GM12878 (cell line): ENCODE results near the gene KBTBD13. TPM values are rescaled to one million over a fixed set of nuclear protein-coding genes. Genes with fewer than 3 reads are reported as not detected.

Experiments used
- ATAC-seq: fragments of 200-7000 bp; cut with Tn5 transposase; 3 replicates; pipeline ENCODE4 v1.9.1; 2020; ENCODE audit warnings: mild to moderate bottlenecking, moderate library complexity
- BruUV-seq: library from RNA; stranded (reverse); fragments of 400-500 nt; replicated peaks from 2 replicates; lab custom pipeline; 2021; lab: Mats Ljungman, UMichigan
- CTCF ChIA-PET: fragments of 300-600 bp; sonication (Branson Sonifier 250); formaldehyde crosslinking; extraction: SDS; loops from one replicate; lab custom pipeline; 2021; ENCODE audit warnings: inconsistent platforms; lab: Yijun Ruan, JAX
- POLR2A ChIA-PET: fragments of 350-600 bp; formaldehyde crosslinking; extraction: SDS; loops from one replicate; lab custom pipeline; 2021; ENCODE audit warnings: inconsistent platforms; lab: Charles Lee
- RAD21 ChIA-PET: fragments of 300-600 bp; sonication (Branson Sonifier 250); formaldehyde crosslinking; loops from one replicate; lab custom pipeline; 2023; ENCODE audit warnings: antibody characterized with exemption; ENCODE audit not compliant: unreplicated experiment; lab: Charles Lee
- SMC1A ChIA-PET: fragments of 300-600 bp; sonication (Branson Sonifier 250); formaldehyde crosslinking; loops from one replicate; lab custom pipeline; 2023; ENCODE audit not compliant: unreplicated experiment, uncharacterized antibody; lab: Charles Lee
- DNase-seq: peaks from one replicate; pipeline ENCODE4 v3.0.0-alpha.2; 2011; ENCODE audit warnings: low read depth, low spot score
- FAIRE-seq: peaks from 3 replicates; lab custom pipeline; 2011; peaks lifted over from hg19 to GRCh38; lab: Jason Lieb, UNC
- H2AFZ ChIP-seq: 2 replicates; pipeline ENCODE4 v1.6.0; 2011; ENCODE audit warnings: low read depth, low read length, control low read depth; ENCODE audit not compliant: control insufficient read depth
- H3K27ac ChIP-seq: 2 replicates; pipeline ENCODE4 v1.5.1; 2011; ENCODE audit warnings: control low read depth; ENCODE audit not compliant: control insufficient read depth, insufficient read depth
- H3K27me3 ChIP-seq, 2 experiments: replicated peaks in 1 of 2; 2 replicates each; pipeline versions ENCODE4 v1.6.0 to v1.6.1; 2011; ENCODE audit warnings: low read length in 1 of 2; ENCODE audit not compliant: control insufficient read depth in 2 of 2, insufficient read depth in 2 of 2
- H3K36me3 ChIP-seq, 2 experiments: 2 replicates each; pipeline ENCODE4 v1.5.1; 2011; ENCODE audit warnings: low read length in 1 of 2; ENCODE audit not compliant: control insufficient read depth in 2 of 2, insufficient read depth in 2 of 2
- H3K4me1 ChIP-seq: 2 replicates; pipeline ENCODE4 v1.6.1; 2011; ENCODE audit warnings: mild to moderate bottlenecking, low read length, moderate library complexity, mixed read lengths; ENCODE audit not compliant: control insufficient read depth, insufficient read depth
- H3K4me2 ChIP-seq: 2 replicates; pipeline ENCODE4 v1.6.0; 2011; ENCODE audit warnings: control low read depth; ENCODE audit not compliant: control insufficient read depth, insufficient read depth
- H3K4me3 ChIP-seq: fragments of 200-600 bp; sonication (generic); 2 replicates; pipeline ENCODE4 v1.5.1; 2016
- H3K79me2 ChIP-seq: 2 replicates; pipeline ENCODE4 v1.6.0; 2011; ENCODE audit warnings: low read length; ENCODE audit not compliant: control insufficient read depth, insufficient read depth
- H3K9ac ChIP-seq: 2 replicates; pipeline ENCODE4 v1.8.0; 2011; ENCODE audit warnings: low read length, control low read depth, mixed read lengths; ENCODE audit not compliant: control insufficient read depth, insufficient read depth
- H3K9me3 ChIP-seq: replicated peaks from 3 replicates; pipeline ENCODE4 v1.5.1; 2011; ENCODE audit warnings: mild to moderate bottlenecking, low read length; ENCODE audit not compliant: control insufficient read depth, insufficient read depth
- H4K20me1 ChIP-seq: 2 replicates; pipeline ENCODE4 v1.6.0; 2011; ENCODE audit not compliant: control insufficient read depth, insufficient read depth
- BCL11A ChIP-seq: IDR thresholded peaks from 2 replicates; pipeline ENCODE4 v1.6.1; 2011; ENCODE audit warnings: low read depth, low read length
- BHLHE40 ChIP-seq, 2 experiments: fragments of 450-650 bp in 1 of 2; IDR thresholded peaks; 2 replicates each; pipeline ENCODE4 v1.6.1; 2011 to 2017; ENCODE audit warnings: low read depth in 2 of 2, borderline replicate concordance in 1 of 2, improper control_type of control experiment in 1 of 2, low read length in 1 of 2, mild to moderate bottlenecking in 1 of 2
- IRF3 ChIP-seq: fragments of 450-650 bp; IDR thresholded peaks from 2 replicates; pipeline ENCODE4 v1.6.1; 2014; ENCODE audit warnings: mild to moderate bottlenecking
- KLF5 ChIP-seq: fragments of 450-650 bp; IDR thresholded peaks from 2 replicates; pipeline ENCODE4 v1.6.1; 2014; ENCODE audit warnings: mild to moderate bottlenecking; ENCODE audit not compliant: partially characterized antibody
- MEF2B ChIP-seq: fragments of 450-650 bp; IDR thresholded peaks from 2 replicates; pipeline ENCODE4 v1.6.1; 2018; ENCODE audit warnings: mild to moderate bottlenecking, moderate library complexity; ENCODE audit not compliant: partially characterized antibody, poor library complexity, severe bottlenecking
- NFYB ChIP-seq: IDR thresholded peaks from 2 replicates; pipeline ENCODE4 v1.6.1; 2011; ENCODE audit warnings: low read depth, mild to moderate bottlenecking, low read length, improper control_type of control experiment, moderate library complexity; ENCODE audit not compliant: insufficient read depth
- PBX3 ChIP-seq: IDR thresholded peaks from 2 replicates; pipeline ENCODE4 v1.6.1; 2011; ENCODE audit warnings: mild to moderate bottlenecking, low read depth, low read length, moderate library complexity; ENCODE audit not compliant: insufficient replicate concordance
- POLR2AphosphoS2 ChIP-seq: IDR thresholded peaks from 2 replicates; pipeline ENCODE4 v1.6.1; 2011; ENCODE audit warnings: low read depth, mild to moderate bottlenecking, low read length, improper control_type of control experiment, moderate library complexity
- RAD51 ChIP-seq: fragments of 450-650 bp; IDR thresholded peaks from 2 replicates; pipeline ENCODE4 v1.6.1; 2016; ENCODE audit warnings: moderate library complexity, mild to moderate bottlenecking, inconsistent platforms
- RUNX3 ChIP-seq: IDR thresholded peaks from 2 replicates; pipeline ENCODE4 v1.6.1; 2012; ENCODE audit warnings: low read length, inconsistent platforms
- SREBF2 ChIP-seq: IDR thresholded peaks from 2 replicates; pipeline ENCODE4 v1.6.1; 2012; ENCODE audit warnings: mild to moderate bottlenecking, low read length
- TCF12 ChIP-seq: IDR thresholded peaks from 2 replicates; pipeline ENCODE4 v1.6.1; 2011; ENCODE audit warnings: low read depth, mild to moderate bottlenecking, low read length
- WGBS: methylation state at CpG from one replicate; pipeline ENCODE4 v1.1.6; 2016; ENCODE audit warnings: low lambda C conversion rate; ENCODE audit not compliant: insufficient replicate concordance, insufficient coverage; ENCODE audit errors: missing lambda C conversion rate; 5-methylcytosine and 5-hydroxymethylcytosine counted together
- in situ Hi-C: fragments of 300-500 bp; cut with MboI; formaldehyde crosslinking; loops from 9 replicates; pipeline ENCODE4 v1.14.3; 2018; ENCODE audit warnings: mixed read lengths
- intact Hi-C: fragments of 100-400 bp; cut with micrococcal nuclease; formaldehyde crosslinking; loops from one replicate; pipeline ENCODE4 v1.14.2; 2022; ENCODE audit not compliant: unreplicated experiment
- polyA plus RNA-seq, 11 experiments: library from polyadenylated mRNA; depleted of rRNA in 4 of 11; unstranded in 6 of 11; stranded (reverse) in 5 of 11; fragments of >200 nt; fragmentation: Nextera tagmentation in 4 of 11; fragmentation: Illumina TruSeq in 1 of 11; extraction: Ambion mirVana in 4 of 11; extraction: Trizol in 1 of 11; gene quantifications; 1 replicate in 1 of 11; 2 replicates in 10 of 11; pipeline versions ENCODE4 v1.2.1 to v1.2.3, GENCODE V29; 2011 to 2016; ENCODE audit warnings: inconsistent platforms in 2 of 11, missing spikeins in 2 of 11, low read depth in 1 of 11
- total RNA-seq, 4 experiments: library from RNA; depleted of rRNA in 3 of 4; stranded (reverse); fragments of >200 nt in 3 of 4; fragmentation: Illumina TruSeq in 1 of 4; extraction: Trizol in 1 of 4; gene quantifications; 2 replicates each; pipeline versions ENCODE4 v1.2.1 to v1.2.3, GENCODE V29; 2013 to 2021

The KBTBD13 gene
- total and polyA plus RNA-seq, 10 of the 15 experiments (the other 5 are each of a cell fraction or from before 2014, with no cell fraction given): 0.06 TPM; not detected in 9

GRCh38 chr15:65048241-65048640 is 28.3 kb upstream of the KBTBD13 start:
- Histone ChIP-seq H3K36me3 (no peaks in the 10 kb centered on the region), H2AFZ (no peak overlapping the region), H3K27me3 (no peaks in the 10 kb centered on the region), H3K79me2 (no peaks in the 10 kb centered on the region), H3K27ac (no peak overlapping the region), H4K20me1 (no peaks in the 10 kb centered on the region), H3K4me2 (no peak overlapping the region), H3K4me1 (peaks cover 8% of the 10 kb centered on the region), H3K9ac (no peak overlapping the region), H3K9me3 (no peaks in the 10 kb centered on the region), H3K4me3 (no peak overlapping the region)
- intact Hi-C loops (no loop called here), in situ Hi-C loops (loop anchor here (5.0 kb wide), 1 partner anchor 249 kb away; the partner anchor contains the start of gene RNU5A-1)
- WGBS: 50% methylated on average over 2 of the region's 2 CpGs
- SMC1A ChIA-PET: interaction anchor here (0.7 to 1.4 kb wide), 2 partner anchors 14 kb away, joined by 3 to 6 read pairs; no protein-coding TSS in a partner anchor
- CTCF ChIA-PET: interaction anchor here (0.6 to 1.1 kb wide), 3 partner anchors 8 to 67 kb away, joined by 3 to 5 read pairs (median 4); partner anchors contain the start of gene UBAP1L
- RAD21 ChIA-PET: no interaction called here
- ATAC-seq (no peak), FAIRE-seq (no peak)
- no TSS peak for BruUV-seq
- POLR2A ChIA-PET: interaction anchor here (0.5 to 0.6 kb wide), 3 partner anchors 59 to 203 kb away, joined by 5 to 8 read pairs (median 5); no protein-coding TSS in a partner anchor
- TF ChIP-seq BHLHE40 (IDR thresholded peaks at IDR 0.05; ENCODE audit: borderline replicate concordance in 1 of 2, low read depth in 2 of 2, low read length in 1 of 2): no peak
- TF ChIP-seq, all 136 proteins: peak for 0
- DNase-seq: no peak

- Histone ChIP-seq H3K36me3 (no peaks in the 10 kb centered on the region), H3K4me1 (peaks cover 8% of the 10 kb centered on the region), H3K4me3 (peak overlapping the region; percentile 53; the same call in 1 of the 2 replicates), H2AFZ (no peak overlapping the region; the same call in 1 of the 2 replicates), H4K20me1 (no peaks in the 10 kb centered on the region), H3K27me3 (no peaks in the 10 kb centered on the region), H3K79me2 (no peaks in the 10 kb centered on the region), H3K9me3 (no peaks in the 10 kb centered on the region), H3K9ac (no peak overlapping the region), H3K27ac (no peak overlapping the region), H3K4me2 (peak overlapping the region; percentile 97)
- FAIRE-seq (peak; percentile 98), ATAC-seq (peak; percentile 97), DNase-seq (peak; percentile 90)
- intact Hi-C loops (no loop called here), in situ Hi-C loops (loop anchor here (5.0 kb wide), 1 partner anchor 248 kb away; the partner anchor contains the start of gene RNU5A-1)
- ChIA-PET RAD21 (no interaction called here), POLR2A (interaction anchor here (0.6 kb wide), 2 partner anchors 23 to 232 kb away, joined by 3 to 6 read pairs; no protein-coding TSS in a partner anchor), SMC1A (no interaction called here), CTCF (interaction anchor here (0.5 to 1.0 kb wide), 2 partner anchors 16 to 493 kb away, joined by 3 to 4 read pairs; no protein-coding TSS in a partner anchor)
- WGBS: 4% methylated on average over 19 of the region's 19 CpGs
- no TSS peak for BruUV-seq
- no peak for TF ChIP-seq POLR2AphosphoS2
- TF ChIP-seq RUNX3: peak; percentile 36; the same call in 1 of the 2 replicates
- TF ChIP-seq BCL11A: no peak
- no peak for TF ChIP-seq SREBF2
- TF ChIP-seq RAD51: peak; percentile 89
- TF ChIP-seq MEF2B: peak; percentile 99
- peak; percentile 66 for TF ChIP-seq PBX3
- TF ChIP-seq KLF5: peak; percentile 48
- TF ChIP-seq TCF12: 0 out of 2 replicates have a peak, but pooled peaks have one; percentile 80
- peak; percentile 60; the same call in 1 of the 2 replicates for TF ChIP-seq IRF3
- TF ChIP-seq NFYB: peak; percentile 98
Observed at GRCh38 chr15:65049418-65049840, 27.1 kb upstream of the KBTBD13 start.
